Subcutaneous adipose tissue (tissue), 4 donors: ENCODE measurements around the gene NSD1. TPM values are rescaled to one million over a fixed set of nuclear protein-coding genes. Genes with fewer than 3 reads are reported as not detected.

Experiments
- total RNA-seq, 4 donors: library from RNA; depleted of rRNA; stranded (reverse); fragments of >200 nt; gene quantifications; one replicate each; pipeline ENCODE4 v1.1.0, GENCODE V29; 2016
- TF ChIP-seq, protein P1 (sequence below): fragments of 450-650 bp; IDR thresholded peaks from one replicate; pipeline ENCODE4 v1.5.1; 2016; ENCODE audit warnings: low read depth, mild to moderate bottlenecking, control low read depth, antibody characterized with exemption, moderate library complexity

Gene NSD1
- total RNA-seq, 4 donors from 2014 or later, result 35.2 to 52.0 (median 37.7) TPM

DNA sequence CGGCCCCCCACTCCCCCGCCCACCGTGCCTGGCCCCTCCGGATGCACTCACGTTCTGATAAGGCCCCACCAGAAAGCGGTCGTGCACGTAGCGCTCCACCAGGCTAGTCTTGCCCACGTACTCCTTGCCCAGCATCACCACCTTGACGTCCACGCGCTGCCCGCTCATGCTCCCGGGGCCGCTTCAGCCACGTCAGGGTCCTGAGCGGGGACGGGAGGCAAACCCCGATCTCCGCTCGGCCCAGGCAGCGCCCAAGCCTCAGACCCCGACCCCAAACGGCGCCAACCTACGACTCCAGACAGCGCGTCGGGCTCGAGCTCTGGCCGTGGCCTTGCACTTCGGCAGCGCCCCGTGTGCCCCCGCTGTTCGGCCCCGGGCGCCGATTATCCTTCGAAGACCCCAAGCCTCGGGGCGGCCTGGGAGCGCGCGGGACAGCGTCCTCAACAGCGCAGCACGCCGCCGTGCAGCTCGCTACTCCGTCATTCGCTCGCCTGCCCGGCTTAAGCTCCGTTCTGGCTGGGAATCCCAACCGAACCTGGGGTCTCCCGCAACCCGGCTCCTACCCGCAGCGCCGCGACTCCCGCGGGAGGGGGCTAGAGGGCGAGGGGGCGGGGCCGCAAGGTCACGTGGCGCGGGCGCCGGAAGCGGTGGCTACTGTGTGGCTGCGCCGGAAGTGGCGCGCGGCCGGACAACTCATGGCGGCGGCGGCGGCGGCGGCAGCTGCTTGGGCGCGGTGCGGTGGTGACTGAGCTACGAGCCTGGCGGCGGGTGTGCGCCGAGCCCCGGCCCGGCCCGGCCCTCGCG lies 169.8 kb downstream of the NSD1 start, which contains the start of the genes PRELID1 and RAB24:
TSS of gene PRELID1 (plus strand) at position 679 of the 804 bp plus-strand sequence. CDS start 187 bp downstream, outside the sequence.
TSS of gene RAB24 (minus strand) at position 599 of the 804 bp plus-strand sequence. CDS start at position 168, 431 bp downstream.
- TF ChIP-seq, protein P1, sequence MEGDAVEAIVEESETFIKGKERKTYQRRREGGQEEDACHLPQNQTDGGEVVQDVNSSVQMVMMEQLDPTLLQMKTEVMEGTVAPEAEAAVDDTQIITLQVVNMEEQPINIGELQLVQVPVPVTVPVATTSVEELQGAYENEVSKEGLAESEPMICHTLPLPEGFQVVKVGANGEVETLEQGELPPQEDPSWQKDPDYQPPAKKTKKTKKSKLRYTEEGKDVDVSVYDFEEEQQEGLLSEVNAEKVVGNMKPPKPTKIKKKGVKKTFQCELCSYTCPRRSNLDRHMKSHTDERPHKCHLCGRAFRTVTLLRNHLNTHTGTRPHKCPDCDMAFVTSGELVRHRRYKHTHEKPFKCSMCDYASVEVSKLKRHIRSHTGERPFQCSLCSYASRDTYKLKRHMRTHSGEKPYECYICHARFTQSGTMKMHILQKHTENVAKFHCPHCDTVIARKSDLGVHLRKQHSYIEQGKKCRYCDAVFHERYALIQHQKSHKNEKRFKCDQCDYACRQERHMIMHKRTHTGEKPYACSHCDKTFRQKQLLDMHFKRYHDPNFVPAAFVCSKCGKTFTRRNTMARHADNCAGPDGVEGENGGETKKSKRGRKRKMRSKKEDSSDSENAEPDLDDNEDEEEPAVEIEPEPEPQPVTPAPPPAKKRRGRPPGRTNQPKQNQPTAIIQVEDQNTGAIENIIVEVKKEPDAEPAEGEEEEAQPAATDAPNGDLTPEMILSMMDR, result no peak

- TF ChIP-seq, protein P1, result no peak
Observed at GRCh38 chr5:177303925-177304391, 170.4 kb downstream of the NSD1 start.

- TF ChIP-seq, protein P1, result no peak
Observed at GRCh38 chr5:177304392-177305119, 171.0 kb downstream of the NSD1 start.

DNA sequence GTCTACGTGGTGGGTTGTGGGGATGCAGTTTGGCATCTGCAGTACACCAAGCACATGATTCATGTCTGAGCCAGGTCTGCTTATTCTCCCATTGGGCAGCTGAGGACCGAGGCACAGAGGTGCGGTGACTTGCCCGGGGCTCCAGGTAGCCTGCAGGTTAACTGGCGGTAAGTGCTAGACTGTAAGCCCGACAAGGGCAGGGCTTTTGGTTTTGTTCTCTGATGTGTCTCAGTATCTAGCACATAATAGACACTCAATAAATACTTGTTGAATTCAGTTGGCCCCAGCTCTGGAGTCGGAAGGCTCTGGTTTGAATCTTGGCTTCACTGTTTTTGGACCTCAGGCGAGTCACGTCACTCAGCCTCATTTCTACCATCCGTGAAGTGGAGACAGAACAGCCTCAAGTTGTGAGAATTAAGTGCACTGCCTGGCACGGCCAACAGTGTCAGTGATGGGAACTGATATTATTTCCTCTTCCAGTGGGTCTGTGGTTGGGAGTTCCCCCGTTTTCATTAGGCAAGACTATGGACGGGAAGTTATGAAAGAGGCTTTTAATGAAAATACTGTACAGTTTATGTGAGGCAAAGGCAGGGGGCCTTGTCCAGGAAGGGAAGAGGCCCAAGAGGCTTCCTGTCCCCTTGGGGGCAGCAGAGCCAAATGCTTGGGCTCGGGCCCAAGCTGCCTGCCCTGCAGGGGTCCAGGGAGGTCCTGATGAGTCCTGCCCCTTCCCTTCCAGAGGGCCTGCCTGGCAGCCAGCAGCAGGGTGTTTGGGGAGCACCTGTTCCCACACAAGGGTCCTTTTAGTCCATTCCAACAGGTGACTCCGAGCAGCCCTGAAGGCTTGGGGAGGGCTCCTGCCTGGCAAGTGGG lies 173.3 kb downstream of the NSD1 start:
- TF ChIP-seq, protein P1, result no peak

DNA sequence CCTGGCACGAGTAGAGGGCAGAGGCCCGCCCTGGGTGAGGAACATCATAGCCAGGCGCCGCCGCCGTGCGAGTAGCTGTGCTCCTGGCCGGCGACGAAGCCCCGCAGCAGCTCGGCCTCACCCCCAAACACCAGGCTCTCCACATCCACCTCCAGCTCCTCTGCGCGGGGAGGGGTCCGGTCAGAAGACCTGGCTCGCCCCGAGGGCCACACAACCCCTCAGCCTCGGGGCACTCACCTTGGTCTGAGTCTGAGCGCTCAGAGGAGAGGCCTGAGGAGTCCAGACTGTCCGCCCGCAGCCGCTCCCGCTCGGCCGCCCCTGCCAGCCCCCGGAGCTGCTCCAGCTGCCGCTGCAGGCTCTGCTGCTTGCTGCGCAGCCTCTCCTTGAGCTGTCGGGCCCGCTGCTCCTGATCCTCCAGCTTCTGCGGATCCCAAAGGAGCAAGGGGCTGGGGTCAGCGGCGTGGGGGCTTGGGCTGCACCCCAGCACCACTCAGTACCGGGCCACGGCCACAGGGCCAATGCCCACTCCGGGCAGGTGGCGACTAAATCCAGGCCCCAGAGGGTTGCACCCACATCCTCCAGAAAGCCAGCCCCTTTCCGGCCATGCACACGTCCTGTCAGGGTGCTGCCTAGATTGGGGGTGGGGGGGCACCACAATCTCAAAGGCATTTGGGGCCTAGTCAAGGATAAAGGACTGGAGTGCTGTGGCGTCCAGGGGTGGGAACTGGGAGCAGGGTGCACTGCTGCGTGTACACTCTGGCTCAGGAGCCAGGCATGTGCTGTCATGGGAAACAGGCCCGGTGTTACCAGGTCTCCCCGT lies 174.2 kb downstream of the NSD1 start:
- TF ChIP-seq, protein P1, result no peak

DNA sequence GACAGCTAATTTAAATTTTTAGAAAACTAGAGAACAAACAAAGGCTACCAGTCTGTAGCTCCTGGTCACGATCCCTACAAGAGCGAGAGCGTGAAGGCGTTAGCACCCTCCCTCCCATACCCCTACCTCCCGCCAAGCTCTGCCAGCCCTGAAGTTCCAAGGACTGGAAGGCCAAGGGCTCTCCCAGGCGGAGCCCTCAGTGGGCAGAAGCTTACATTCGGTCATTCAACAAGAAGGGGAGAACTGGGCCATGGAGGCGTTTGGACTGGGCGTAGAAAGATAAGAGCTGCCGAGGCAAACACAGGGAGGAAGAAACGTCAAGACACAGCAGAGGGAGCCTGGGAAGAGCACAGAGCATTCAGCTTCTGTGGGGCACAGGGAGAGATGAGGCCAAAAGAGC lies 175.2 kb downstream of the NSD1 start:
- TF ChIP-seq, protein P1, result no peak
